ENCODE measurements around the gene NSUN4. TPM values are rescaled to one million over a fixed set of nuclear protein-coding genes. Genes with fewer than 3 reads are reported as not detected.

Gene NSUN4
- total RNA-seq, 2 experiments from 2014 or later = 22.3 to 22.5 TPM

DNA sequence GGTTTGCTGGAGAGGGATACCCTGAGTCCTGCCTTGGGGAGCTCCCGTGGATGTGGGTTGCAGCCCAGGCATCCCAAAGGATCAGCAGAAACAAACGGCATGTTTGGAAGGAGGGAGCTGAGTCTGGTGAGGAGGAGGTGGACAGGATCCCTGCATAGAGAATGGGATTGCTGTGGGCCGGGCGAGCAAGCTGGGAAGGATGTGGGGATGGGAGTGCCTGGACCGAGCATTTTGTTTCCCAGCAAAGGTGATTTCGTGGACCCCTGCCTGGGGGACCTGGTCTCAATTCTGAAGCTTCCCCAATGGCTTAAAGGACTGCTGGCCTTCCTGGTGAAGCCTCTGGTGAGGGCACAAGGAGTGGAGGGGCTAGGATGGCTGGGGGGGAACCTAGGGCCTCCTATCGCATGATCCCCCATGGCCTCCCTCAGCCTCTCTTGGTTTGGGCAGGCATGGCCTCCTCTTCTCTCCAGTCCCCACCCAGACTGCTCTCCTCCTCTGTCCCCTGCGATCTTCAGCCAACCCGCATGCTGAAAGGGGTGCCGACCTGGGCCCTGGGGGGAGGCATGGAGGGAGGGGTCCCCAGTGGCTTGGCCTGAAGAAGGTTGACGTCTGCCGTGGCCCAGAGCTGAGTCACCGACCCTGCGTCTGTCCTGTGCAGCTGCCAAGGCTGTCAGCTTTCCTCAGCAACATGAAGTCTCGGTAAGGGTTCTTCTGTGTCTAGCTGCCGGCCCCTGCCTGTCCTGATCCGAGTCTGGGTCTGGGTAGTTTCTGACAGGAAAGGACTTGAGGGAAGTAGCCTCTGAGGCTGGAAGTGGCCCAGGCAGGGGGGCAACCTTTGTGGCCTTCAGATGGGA lies 69.8 kb downstream of the NSUN4 start:
- Mint-ChIP-seq H3K27ac (no peak overlapping the region), H3K36me3 (ENCODE audit: low read depth) (no peaks in the 10 kb centered on the region), H3K4me1 (ENCODE audit: low read depth) (peaks cover 2% of the 10 kb centered on the region), H3K27me3 (ENCODE audit: low read depth) (no peaks in the 10 kb centered on the region), H3K9me3 (ENCODE audit: insufficient read depth) (no peaks in the 10 kb centered on the region), H3K4me3 (no peak overlapping the region)
- ChIA-PET POLR2A (interaction anchor here (0.8 kb wide), 1 partner anchor 46 kb away, joined by 3 read pairs; no protein-coding TSS in a partner anchor), CTCF (interaction anchor here (1.0 to 2.2 kb wide), 5 partner anchors 23 to 119 kb away, joined by 3 to 5 read pairs (median 4); no protein-coding TSS in a partner anchor)
- ATAC-seq = no peak
- no peak for DNase-seq

DNA sequence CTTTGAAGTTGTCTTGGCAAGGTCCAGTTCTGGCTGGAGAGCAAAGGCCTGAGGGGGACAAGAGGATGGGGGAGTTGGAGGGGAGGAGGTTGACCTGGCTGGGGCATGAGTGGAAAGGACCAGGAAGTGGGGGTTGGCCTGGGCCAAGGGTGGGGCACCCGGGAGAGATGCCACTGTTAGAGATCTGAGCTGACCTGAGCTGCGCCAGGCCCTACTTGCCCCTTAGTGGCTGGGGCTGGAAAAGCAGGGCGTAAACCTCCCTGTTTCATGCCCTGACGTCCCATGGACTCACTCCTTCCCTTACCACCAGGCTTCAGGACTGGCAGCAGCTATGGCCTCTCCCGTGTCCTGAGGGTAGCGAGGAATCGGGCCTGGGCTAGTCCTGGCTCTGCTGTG lies 70.4 kb downstream of the NSUN4 start:
- H3K4me3 Mint-ChIP-seq = no peak overlapping the region
- H3K9me3 Mint-ChIP-seq (ENCODE audit: insufficient read depth) = no peaks in the 10 kb centered on the region
- no peaks in the 10 kb centered on the region for H3K27me3 Mint-ChIP-seq (ENCODE audit: low read depth)
- ATAC-seq (no peak), DNase-seq (no peak)
- H3K36me3 Mint-ChIP-seq (ENCODE audit: low read depth) = no peaks in the 10 kb centered on the region
- no peak overlapping the region for H3K27ac Mint-ChIP-seq
- CTCF ChIA-PET = interaction anchor here (1.0 to 1.3 kb wide), 2 partner anchors 28 to 118 kb away, joined by 3 to 4 read pairs; no protein-coding TSS in a partner anchor
- peaks cover 2% of the 10 kb centered on the region for H3K4me1 Mint-ChIP-seq (ENCODE audit: low read depth)
- POLR2A ChIA-PET = no interaction called here

Other genes starting within 250 kb of the NSUN4 start
- 1 to 10 TPM; 4.8 to 5.4 TPM for gene PIK3R3, start 208.2 kb upstream of the NSUN4 start, total RNA-seq
- gene TSPAN1, start 165.7 kb upstream of the NSUN4 start, total RNA-seq = not detected
- not detected for gene P3R3URF, start 164.3 kb upstream of the NSUN4 start, total RNA-seq
- 10 to 100 TPM; 25.2 to 28.4 TPM for gene POMGNT1, start 142.4 kb upstream of the NSUN4 start, total RNA-seq
- gene LURAP1, start 137.5 kb upstream of the NSUN4 start, total RNA-seq = not detected
- 10 to 100 TPM; 59.3 to 63.9 TPM for gene RAD54L, start 93.0 kb upstream of the NSUN4 start, total RNA-seq
- gene LRRC41, start 37.2 kb upstream of the NSUN4 start, total RNA-seq = 10 to 100 TPM; 32.6 to 33.9 TPM
- gene UQCRH, start 37.1 kb upstream of the NSUN4 start, total RNA-seq = 100 to 1,000 TPM; 333 to 343 TPM
- gene FAAH, start 53.5 kb downstream of the NSUN4 start, total RNA-seq = 1 to 10 TPM; 3.6 to 3.9 TPM
- under 1 TPM in 1 of 2 experiments, not detected in 1; 0.08 TPM for gene DMBX1, start 149.0 kb downstream of the NSUN4 start, total RNA-seq
- not detected for gene KNCN, start 210.8 kb downstream of the NSUN4 start, total RNA-seq